GM12872 (cell line): ENCODE data around the gene PCGF3.

ENCODE experiments used
- TF ChIP-seq, protein P1 (sequence below): IDR thresholded peaks from 3 replicates; pipeline ENCODE4 v1.5.1; 2011; ENCODE audit warnings: low read depth, mild to moderate bottlenecking, low read length, moderate library complexity; ENCODE audit not compliant: insufficient read depth

The PCGF3 gene

DNA sequence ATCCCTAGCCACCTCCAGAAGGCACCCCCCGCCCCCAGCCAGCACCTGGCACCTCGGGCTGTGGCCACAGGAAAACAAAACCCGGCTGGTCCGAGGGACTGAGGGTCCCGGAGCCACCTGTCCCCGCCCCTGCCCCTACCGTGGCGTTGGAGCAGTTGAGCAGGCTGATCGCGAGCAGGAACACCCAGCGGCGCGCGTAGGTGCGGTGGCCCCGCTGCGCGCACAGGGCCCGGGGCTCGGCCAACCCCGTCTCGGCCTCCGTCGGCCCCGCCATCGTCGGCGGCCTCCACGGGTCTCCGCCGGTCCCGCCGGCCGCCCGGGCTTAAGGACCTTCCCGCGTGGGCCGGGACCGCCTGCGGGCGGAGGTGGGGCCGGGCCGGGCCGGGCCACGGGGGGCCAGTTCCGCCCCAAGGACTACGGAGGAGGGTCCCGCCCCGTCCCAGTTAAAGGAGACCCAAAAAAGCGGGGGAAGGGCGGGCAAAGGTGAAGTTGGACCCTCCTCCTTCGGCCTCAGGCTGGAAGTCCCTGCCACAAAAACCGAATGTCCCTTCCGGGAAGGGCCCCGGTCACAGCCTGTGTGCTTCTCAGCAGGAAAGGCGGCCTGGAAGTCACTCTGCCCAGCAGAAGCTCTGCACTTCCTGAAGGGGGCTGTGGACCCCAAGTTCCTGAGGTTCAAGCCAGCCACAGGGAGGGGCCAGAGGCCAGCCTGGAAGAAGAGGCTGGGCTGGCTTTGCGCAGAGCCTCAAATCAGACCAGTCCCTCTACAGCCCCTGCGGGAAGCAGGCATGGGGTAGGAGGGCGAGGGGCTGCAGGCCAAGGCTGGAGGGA is 16.6 kb upstream of the PCGF3 start, which contains the start of gene SLC49A3:
TSS of gene SLC49A3 (minus strand) at position 298 of the 828 bp plus-strand sequence. CDS start at position 274, 24 bp downstream.
- TF ChIP-seq, protein P1, sequence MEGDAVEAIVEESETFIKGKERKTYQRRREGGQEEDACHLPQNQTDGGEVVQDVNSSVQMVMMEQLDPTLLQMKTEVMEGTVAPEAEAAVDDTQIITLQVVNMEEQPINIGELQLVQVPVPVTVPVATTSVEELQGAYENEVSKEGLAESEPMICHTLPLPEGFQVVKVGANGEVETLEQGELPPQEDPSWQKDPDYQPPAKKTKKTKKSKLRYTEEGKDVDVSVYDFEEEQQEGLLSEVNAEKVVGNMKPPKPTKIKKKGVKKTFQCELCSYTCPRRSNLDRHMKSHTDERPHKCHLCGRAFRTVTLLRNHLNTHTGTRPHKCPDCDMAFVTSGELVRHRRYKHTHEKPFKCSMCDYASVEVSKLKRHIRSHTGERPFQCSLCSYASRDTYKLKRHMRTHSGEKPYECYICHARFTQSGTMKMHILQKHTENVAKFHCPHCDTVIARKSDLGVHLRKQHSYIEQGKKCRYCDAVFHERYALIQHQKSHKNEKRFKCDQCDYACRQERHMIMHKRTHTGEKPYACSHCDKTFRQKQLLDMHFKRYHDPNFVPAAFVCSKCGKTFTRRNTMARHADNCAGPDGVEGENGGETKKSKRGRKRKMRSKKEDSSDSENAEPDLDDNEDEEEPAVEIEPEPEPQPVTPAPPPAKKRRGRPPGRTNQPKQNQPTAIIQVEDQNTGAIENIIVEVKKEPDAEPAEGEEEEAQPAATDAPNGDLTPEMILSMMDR: no peak

DNA sequence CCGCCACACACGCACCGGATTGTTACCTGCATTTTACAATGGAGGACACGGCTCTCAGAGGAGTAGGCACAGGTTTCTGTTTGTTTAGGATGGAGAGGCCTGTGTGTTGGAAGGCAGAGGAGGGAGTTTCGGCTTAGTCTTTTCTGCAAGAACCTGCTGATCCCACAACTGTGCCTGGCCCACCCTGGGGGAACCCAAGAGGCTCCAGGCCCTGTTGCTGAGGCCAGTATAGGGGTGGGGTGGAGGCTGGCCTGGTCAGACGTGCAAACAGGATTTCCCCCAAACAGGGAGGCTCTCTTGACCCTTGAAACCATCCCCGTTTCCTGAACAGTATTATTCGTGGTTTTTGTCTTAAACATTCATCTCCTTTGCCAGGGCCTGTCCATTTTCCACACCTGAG is 15.9 kb upstream of the PCGF3 start:
- TF ChIP-seq, protein P1: no peak

DNA sequence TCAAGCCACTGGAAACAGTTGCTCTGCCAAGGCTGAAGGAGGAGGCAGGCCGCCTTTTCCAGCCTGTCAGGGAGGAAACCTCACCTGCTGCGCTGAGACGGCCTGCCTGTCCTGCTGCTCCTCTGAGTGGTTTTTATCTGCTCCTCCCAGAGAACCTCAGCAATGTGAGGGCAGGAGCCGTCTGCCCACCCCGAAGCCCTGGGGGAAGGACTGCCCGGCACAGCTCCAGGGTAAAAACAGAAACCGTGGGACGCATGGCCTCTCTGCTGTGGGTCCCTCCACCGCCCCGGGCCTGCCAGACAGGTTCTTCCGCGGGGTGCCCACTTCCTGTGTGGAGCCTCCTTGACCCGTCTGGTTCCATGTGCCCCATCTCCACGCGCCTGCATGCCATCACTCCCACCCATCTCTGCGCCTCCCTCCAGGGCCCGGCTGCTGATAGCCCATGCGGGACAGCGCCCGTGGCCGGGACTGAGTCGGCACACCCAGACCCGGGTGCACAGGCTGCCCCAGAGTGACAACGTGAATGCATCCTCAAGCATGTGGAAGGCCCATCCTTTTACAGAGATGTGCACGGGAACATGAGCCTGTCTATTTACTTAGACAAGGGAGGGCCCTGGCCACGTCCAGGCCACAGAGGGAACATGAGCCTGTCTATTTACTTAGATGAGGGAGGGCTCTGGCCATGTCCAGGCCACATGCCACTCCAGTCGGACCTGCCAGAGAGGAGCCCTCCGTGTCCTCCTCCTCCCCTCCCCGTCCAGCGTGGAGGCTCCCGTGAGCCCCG is 12.7 kb upstream of the PCGF3 start:
- TF ChIP-seq, protein P1: no peak

DNA sequence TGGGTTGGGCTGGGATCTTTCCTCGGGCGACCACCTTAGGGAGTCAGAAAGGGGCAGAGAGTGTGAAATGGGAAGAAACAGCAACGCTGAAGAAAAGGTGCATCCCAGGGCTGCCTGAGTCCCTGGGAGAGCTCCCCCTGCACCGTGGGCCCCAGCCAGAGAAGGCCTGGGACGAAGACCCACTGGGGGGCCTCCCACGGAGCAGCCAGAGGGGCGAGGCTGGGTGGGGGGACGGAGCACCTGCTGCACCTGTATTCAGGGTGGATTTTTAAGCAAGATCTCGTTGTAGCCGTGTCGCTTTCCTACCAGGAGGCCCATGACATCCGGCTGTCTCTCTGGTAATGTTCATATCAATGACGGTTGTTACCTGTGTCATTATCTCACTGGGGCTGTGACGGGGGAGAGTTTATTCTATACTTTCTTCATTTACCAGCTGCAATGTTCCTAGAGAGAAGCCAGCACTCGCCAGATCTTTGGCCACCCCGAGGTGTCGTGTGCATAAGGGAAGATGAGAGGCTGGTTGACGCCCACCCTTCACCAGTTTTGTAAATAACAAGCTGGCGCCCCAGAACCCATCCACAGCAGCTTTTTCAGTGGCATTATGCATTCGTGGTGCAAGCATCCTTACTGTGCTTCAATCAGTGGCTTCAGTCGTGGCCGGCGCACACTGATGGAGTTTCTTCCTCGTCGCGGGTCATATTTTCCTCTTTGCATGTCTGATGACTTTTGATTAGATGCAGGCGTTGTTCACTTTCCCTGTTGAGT is 5.6 kb upstream of the PCGF3 start:
- TF ChIP-seq, protein P1: no peak

DNA sequence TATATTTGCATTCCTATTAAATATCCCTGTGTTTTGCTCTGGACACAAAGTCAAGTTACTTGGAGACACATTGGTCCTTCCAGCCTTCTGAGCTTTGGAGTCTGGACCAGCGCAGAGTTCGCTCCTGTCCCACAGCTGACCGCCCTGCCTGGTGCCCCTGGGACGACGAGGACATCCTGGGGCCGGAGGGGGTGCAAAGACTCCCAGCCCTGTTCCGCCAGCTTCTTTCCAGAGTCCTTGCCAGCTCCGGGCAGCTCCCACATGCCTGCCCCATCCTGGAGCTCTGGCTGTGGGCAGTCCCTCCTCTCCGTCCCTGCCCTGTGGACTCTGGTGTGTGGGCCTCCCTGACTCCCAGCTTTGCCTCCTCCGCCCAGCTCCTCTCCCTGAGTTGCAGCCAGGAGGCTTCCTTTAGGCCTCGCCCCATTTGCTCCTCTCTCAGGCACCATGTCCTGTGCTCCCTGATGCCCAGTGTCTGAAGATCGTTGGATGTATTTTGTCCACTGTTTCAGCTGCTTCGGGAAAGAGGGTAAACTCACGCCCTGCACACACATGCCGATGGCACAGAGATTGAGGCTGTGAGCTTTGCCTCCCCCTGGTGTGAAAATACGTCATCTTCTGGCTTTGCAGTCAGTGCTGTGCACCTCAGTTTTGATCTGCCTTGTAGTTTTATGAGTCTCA is 4.9 kb upstream of the PCGF3 start:
- TF ChIP-seq, protein P1: no peak

DNA sequence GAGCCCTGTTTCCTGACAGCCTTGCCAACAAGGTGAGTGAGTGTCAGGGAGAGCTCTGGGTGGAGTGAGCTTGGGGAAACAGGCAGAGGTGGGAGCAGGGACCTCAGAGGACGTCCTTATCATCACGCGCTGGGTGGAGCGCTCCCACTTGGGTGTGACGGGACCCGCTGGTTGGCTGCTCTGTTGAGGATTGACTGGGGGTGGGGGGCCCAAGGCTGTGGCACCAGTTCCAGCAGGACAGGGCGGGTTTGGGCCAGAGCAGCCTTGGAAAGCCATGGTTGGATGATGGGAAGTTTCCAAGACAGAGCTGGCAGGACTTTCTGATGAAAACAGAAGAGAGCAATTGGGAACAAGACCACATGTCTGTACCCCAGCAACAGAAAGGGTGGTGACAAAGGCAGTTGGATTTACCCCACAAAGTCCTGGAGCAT is 3.0 kb upstream of the PCGF3 start:
- TF ChIP-seq, protein P1: no peak
